GM10266 (cell line): ENCODE measurements around the gene CPA4.

ENCODE experiments used
- DNase-seq: peaks from one replicate; pipeline ENCODE4 v3.0.0; 2012; ENCODE audit errors: extremely low spot score
- CTCF ChIP-seq: IDR thresholded peaks from 2 replicates; pipeline ENCODE4 v1.5.1; 2012; ENCODE audit warnings: mild to moderate bottlenecking, low read depth; ENCODE audit not compliant: control insufficient read depth, insufficient read depth; ENCODE audit errors: missing control alignments

CPA4 gene

GRCh38 chr7:130288829-130289228, 4.1 kb upstream of the CPA4 start:
- no peak for DNase-seq
- no peak for TF ChIP-seq CTCF

GRCh38 chr7:130289478-130289877, 3.5 kb upstream of the CPA4 start:
- DNase-seq: no peak
- no peak for TF ChIP-seq CTCF

GRCh38 chr7:130290745-130291144, 2.2 kb upstream of the CPA4 start:
- DNase-seq: no peak
- TF ChIP-seq CTCF: no peak

GRCh38 chr7:130293521-130293920, 560 bp downstream of the CPA4 start:
- DNase-seq: no peak
- TF ChIP-seq CTCF: no peak

- TF ChIP-seq CTCF: no peak
- no peak for DNase-seq
Measured at GRCh38 chr7:130294314-130294713, 1.4 kb downstream of the CPA4 start.

GRCh38 chr7:130296221-130296951, 3.4 kb downstream of the CPA4 start:
- no peak for TF ChIP-seq CTCF
- no peak for DNase-seq

GRCh38 chr7:130297628-130298543, 4.9 kb downstream of the CPA4 start:
- no peak for TF ChIP-seq CTCF
- DNase-seq: no peak
